NCI-H82 (cell line): Measurements from ENCODE around the gene ABHD12B.
"Not testable (repeated sequence)": the region's sequence is repeated elsewhere in the genome, so short reads cannot be mapped to it uniquely, and the experiment has no call there.

Source experiments
- DNase-seq: peaks from one replicate; lab custom pipeline; 2025; lab: John Stamatoyannopoulos, UW

The ABHD12B gene

DNA sequence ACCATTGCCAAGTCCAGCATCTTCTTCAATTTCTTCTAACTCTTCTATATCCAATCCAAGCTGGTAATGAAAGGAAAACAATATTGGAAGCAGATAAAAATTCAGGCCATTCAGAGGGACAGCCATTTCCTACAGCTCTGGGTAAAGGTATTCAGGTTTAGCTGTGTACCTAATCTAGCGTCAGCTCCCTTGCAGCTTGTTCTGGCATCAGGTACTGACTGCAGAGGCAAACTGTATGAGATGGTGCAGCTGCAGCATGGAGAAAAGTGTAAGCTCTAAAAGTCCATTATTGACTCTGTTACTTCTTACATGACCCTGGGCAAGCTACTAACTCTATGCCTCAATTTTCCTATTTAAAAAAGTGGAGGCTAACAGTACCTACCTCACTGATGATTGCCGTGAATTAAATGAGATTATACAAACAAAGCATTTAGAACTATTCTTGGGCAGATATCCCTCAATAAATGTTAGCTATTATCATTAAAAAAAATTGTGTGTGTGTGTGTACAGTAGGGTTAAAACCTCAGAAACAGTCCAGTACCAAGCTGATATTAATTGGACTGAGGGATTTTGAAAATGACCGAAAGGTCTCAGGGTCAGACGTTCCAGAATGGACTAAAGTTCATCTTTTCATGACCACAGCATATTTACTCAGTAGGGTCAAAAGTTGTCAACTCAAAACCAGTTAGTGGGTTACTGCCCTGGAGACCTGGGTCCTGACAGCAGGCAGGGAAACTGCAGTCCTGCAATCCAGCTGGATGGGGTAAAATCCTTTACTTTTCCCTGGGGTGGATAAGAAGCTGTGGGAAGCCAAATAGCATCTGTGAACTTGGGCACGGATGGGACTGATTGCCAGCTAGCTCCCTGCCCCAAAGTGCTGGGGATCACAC, 63.5 kb downstream of the ABHD12B start:
- DNase-seq = no peak

DNA sequence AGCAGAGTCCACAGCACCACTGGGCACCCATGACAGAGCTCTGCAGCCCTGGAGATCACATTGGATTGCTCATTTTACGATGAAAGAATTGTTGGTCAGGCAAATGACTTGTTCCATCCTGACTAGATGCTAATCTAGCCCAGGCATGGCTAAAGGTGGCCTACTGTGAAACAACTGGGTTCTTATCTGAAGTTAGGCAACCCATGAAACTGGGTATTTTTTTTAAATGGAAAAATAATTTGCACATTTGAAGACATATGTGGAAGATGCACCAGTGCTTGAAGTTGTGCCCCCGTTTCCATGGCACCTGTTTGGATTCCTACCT, 64.1 kb downstream of the ABHD12B start:
- no peak for DNase-seq

DNA sequence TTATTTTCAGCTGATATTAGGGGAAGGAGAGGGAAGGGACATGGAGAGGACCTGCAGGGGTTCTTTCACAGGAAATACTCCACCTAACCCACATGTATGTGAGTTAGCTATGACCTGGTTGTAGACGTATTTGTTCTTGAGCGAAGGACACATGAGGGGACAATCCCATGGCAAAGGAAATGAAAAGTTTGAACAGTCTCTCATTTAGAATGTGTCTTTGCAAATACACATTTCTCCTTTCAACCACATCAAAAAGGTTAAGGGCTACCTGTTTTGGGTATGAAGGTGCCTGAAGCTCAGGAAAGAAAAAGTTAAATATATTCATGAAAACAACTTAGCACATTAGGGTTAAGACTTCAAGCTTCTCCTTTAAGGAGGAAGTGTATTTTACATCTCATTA, 65.0 kb downstream of the ABHD12B start:
- no peak for DNase-seq

DNA sequence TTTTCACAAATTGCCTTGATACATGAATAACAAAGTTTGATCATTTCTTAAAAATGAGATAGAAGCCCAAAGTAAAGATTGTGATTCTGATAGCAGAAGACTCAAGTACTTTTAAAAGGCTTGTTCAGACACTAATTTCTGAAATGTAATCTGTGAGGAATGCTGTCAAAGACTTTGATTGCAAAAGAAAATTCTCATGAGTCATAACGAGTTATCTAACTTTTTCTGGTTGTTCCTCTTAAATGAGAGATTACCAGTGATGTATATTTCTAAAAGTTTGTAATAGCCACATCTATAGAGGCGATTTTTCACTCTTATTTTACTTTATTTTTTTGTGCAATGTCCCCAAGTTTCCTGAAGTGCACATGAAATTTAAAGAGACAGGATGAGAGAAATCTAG, 65.5 kb downstream of the ABHD12B start:
- no peak for DNase-seq

- no peak for DNase-seq
These were observed 65.9 kb downstream of the ABHD12B start for GRCh38 chr14:50937800-50938199.

DNA sequence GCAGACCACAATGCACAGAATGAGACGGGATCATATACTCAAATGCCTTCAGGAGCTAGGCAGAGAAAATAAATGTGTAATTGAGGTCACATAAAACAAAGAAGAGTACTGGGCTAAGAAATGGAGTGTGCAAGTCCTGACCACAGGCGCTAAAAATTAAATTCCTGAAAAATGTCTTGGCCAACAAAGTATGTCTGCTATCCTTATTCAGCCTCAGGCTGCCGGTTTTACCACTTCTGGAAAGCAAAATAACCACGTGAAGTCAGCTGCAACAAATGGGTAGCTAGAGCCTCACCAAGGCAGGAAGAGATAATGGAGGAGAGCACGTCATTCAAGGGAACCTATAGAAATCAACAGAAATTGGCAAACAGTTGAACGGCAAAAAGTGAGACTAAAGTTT, 69.3 kb downstream of the ABHD12B start:
- DNase-seq = no peak

GRCh38 chr14:50941638-50942037, 69.8 kb downstream of the ABHD12B start:
- not testable (repeated sequence) for DNase-seq

GRCh38 chr14:50943261-50943942, 71.5 kb downstream of the ABHD12B start:
- no peak for DNase-seq

- peak; percentile 58 for DNase-seq
These were observed 72.2 kb downstream of the ABHD12B start, which contains the start of gene PYGL for GRCh38 chr14:50943943-50944646. Gene PYGL (minus strand): TSS chr14:50944483. CDS start chr14:50944403, 80 bp downstream.

DNA sequence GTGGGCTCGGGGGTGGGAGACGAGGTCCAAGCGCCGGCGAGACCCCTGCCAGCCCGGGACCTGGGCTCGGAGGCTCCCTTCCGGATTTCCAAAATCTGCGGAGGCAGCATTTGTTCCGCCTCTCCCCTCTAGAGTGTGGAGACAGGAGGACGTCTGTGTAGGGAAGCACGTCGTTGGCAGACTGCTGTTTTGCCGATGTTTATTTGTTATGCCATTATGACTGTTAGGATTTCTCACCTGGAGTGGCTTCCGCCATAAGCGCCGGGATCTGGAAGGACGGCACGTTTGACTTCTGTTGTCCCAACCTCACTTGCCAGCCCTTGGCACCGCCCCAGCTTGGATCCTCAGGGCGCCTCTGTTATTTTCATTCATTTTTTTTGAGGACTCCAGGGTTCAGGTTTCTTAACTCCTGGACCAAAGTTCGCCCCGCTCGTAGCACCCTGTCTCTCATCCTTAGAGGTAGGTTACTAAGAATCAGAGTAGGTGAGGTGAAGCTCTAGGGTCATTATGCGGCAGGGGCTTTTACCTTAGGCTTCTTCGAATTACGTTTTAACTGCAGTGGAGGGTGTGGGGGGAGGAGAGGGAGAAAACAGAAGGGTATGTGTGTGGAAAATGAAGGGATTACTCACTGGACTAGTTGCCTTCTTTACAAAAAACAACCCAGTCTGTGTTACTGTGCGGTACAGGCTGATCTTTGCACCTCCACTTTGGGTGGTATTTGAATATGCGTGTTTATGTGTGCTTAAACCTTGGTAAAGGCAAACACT, 73.0 kb downstream of the ABHD12B start:
- peak; percentile 37 for DNase-seq

GRCh38 chr14:50946234-50946935, 74.5 kb downstream of the ABHD12B start:
- DNase-seq = no peak

DNA sequence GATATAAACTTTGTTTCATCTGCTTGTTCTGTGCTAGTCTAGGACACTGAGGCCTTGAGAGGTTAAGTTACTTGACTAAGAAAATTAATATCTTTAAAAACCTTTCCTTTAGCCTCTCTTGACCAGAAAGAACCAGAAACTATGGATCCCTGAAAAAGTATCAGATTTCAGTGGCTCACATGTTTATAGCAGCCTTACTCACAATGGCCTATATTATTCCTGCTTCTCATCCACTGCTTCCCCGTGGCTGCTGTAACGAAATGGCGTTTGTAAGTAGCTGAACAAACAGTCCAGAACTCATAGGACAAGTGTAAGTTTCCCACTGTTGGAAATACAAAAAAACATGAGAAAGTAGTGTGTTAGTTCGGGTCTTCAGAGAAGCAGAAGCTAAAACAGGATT, 75.6 kb downstream of the ABHD12B start:
- DNase-seq = no peak

DNA sequence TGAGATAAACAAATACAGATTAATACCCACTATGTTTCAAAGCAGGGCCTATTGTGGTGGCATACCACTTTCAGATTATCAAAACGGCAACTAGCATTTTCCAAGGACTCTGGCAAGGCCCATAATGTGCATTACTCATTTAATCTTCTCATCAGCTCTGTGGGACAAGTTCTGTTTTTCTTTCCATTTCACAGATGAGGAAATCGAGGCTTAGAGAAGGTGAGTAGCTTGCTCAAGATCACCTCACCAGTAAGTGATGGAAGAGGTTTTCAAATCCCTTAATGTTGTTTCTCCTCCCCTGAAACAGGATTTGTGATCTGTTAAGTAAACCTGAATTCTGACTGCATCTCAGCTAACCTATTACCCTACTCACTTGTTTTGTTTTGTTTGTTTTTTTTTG, 76.4 kb downstream of the ABHD12B start:
- DNase-seq = no peak

- DNase-seq = no peak
These were observed 79.2 kb downstream of the ABHD12B start for GRCh38 chr14:50951032-50951431.

- DNase-seq = no peak
These were observed 81.6 kb downstream of the ABHD12B start for GRCh38 chr14:50953502-50953901.
